ENCODE results near the gene MAN1B1.

DNA sequence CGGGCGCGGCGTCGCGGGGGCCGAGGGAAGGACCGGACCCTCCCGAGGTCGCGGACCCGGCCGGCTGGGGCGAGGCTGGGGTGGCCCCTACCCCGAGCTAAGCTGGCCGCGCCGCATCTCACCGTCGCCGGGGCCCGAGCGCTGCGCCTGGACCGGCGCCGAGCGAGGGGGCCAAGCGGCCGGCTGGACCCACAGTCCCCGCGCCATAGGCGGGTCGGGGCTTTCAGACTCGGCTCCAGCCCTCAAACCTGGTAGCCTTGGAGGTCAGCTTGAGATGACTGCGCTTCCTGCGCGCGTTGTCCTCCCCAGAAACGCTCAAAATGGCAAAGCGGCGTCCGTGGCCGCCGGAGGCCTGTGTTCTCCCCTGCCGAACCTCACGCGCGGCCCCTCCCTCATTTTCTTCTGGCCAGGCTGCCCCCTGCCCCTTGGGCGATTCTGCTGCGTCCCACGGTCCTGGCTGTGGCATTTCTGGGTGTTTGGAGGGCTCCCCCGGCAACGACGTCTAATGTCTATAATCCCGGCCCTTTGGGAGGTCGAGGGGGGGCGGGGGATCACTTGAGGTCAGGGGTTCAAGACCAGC, 43.5 kb downstream of the MAN1B1 start:
- TF ChIP-seq, protein P1, sequence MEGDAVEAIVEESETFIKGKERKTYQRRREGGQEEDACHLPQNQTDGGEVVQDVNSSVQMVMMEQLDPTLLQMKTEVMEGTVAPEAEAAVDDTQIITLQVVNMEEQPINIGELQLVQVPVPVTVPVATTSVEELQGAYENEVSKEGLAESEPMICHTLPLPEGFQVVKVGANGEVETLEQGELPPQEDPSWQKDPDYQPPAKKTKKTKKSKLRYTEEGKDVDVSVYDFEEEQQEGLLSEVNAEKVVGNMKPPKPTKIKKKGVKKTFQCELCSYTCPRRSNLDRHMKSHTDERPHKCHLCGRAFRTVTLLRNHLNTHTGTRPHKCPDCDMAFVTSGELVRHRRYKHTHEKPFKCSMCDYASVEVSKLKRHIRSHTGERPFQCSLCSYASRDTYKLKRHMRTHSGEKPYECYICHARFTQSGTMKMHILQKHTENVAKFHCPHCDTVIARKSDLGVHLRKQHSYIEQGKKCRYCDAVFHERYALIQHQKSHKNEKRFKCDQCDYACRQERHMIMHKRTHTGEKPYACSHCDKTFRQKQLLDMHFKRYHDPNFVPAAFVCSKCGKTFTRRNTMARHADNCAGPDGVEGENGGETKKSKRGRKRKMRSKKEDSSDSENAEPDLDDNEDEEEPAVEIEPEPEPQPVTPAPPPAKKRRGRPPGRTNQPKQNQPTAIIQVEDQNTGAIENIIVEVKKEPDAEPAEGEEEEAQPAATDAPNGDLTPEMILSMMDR (IDR thresholded peaks at IDR 0.05) = no peak
- no peak for TF ChIP-seq POLR2A (IDR thresholded peaks at IDR 0.05)

Measured in lower leg skin (tissue), 3 donors.